HG02642 (cell line): ENCODE results near the gene FADS1.

ENCODE experiments used
- ATAC-seq: cut with Tn5 transposase; IDR thresholded peaks from one replicate; pipeline ENCODE4 v1.9.1; 2021; ENCODE audit warnings: mild to moderate bottlenecking; ENCODE audit not compliant: unreplicated experiment, poor library complexity

FADS1 gene

DNA sequence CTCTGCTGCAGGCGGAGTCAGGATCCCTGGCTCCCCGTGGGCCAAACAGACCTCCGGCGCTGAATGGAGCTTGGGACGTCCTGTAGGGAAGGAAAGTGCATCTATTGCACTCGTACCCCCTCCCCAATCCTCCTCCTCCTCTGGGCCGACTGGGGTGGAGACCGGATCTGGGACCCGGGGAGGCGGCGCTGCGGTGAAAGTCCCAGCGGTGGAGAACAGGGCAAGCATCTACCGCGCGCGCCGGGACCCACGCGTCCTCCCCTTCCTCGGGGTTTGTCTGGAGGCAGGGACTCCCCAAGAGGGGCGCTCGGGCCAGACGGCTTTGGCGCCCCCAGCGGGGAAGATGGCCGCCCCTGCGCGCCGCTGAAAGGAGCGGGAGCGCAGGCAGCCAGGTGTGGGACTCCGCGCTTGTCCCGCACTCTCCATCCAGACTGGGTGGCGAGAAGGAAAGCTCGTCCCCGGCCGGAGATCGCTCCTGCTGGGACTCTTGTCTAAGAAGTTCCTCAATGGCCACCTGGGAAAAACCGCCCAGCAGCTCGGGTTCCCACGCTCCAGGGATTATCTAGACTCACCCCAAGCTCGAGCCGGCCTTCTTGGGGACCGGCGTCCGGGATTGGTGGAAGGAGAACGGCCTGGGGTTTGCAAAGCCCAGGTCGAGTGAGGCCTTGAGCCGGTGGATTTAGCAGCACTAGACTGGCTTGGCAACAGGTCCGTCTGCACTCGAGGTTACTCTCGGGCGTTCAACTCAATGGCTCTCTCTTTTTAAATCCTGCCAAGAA, 12.0 kb upstream of the FADS1 start:
- peak; percentile 31 for ATAC-seq

GRCh38 chr11:61828379-61828628, 11.5 kb upstream of the FADS1 start:
- ATAC-seq: peak; percentile 5

GRCh38 chr11:61827571-61828378, 11.0 kb upstream of the FADS1 start, which contains the start of gene FADS2:
TSS of gene FADS2 (plus strand) at chr11:61828300. CDS start at chr11:61828391, 91 bp downstream.
- ATAC-seq: peak; percentile 73

DNA sequence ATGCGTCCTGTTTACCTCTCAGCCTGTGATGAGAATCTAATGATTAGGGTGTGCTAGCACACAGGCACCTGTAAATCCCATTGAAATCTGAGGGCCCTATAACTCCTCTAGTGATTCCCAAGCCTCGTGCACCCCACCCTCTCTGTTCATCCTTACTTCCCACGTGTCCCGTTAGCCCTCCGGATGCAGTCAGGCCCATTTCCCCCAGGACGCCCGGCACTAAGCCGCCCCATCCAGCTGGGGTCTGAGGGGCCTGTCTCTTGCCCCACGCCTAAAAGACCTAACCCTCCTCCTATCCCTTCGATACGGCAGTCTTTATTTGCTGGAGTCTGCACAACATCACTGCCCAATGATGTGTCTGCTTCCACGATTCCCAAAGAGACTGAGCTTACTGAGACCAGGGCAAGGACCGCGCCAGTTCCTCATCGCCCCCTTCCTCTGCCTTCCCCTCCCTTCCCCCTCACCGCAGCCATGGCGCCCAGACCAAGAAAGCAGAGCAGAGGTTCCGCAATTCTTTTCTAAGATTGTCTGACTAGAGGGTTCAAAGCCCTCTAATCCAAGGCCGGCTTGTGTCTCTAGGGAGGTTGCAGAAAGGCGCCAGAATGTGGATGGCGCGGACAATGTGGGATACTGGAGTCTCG, 10.2 kb upstream of the FADS1 start:
- peak; percentile 4 for ATAC-seq

DNA sequence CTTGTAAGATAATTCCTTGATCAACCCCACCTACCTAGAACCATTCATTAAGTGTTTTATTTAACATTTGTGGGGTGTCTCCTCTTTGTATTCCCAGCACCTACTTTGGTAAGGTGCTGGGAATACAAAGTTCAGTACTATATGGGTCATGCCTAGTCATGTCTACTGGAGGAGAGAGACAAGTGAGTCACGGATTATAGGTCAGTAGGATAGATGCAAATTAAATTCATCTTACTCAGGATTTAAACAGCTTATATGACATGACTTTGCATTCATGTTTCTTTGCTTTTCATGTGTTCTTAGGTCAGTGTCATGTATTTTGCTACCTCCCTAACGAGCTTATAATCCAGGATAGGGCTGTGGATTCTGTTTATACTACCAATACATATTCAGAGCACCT, 3.4 kb upstream of the FADS1 start:
- no peak for ATAC-seq

DNA sequence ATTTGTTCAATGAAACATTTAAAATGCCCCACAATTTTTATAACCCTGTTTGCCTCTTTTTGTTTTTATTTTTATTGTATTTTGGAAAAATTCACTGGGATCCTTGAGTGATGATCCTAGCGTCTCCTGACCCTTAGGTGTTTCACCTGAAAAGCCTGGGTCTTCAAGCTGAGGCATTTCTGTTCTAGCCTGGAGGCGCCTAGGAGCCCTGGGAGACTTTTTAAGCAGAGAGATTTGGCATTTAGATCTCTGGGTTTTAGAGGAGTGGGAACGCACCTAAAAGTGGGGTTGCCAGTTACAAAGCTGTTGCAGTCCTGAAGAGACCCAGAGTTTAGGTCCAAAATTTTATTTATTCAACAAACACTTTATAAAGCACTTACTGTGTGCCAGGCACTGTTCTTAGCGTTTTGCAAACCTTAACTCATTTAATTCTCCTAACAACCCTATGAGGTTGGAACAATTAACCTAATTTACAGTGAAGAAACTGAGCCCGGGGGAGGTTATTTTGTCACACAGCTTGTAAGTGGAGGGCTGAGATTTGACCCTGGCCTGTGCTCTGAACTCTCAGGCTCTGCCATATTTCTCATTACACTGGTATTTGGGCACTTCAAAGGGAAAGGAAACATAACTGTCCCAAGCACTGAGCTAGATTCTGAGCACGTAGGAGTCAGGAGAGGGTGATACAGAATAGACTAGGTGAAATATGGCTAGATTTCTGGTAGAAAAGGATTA, 834 bp upstream of the FADS1 start:
- ATAC-seq: no peak

GRCh38 chr11:61815790-61816735, 740 bp downstream of the FADS1 start:
- ATAC-seq: peak; percentile 36

DNA sequence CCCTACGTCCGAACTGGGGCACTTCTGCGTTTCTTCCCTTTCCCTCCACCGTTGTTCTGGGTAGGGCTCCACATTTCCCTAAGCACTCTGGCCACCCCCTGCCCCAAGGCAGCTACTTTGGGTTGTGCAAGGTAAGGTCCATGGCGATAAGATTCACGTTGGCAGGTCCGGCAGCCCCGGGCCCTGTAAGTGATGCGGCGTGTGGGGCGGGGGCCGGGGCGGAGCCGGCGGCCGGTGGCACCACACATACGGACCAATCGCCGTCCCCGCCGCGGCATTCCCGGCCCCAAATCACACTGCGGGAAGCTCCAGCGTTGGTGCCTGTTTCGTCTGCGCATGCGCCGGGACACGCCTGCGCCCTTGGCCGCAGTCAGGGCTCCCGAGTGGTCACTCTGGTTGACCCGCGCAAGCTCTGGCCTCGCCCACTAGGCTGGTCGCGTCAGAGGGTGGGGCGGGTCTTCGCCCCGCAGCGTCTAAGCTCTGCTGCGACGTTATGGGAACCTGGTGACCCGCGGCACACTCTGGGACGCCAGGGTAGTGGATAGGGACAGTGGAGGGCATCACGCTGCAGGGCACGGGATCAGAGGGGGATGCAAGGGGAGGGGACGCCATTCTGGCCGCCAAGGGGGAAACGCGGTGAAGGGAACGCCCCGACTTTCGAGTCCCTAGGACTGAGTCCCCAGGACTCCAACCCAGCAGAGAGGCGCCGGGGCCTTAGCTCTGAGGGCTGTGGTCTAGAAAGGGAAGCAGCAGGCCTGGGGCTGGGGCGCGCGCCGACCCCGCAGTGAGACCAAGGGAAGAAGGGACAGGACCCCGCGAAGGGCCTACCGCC, 1.6 kb downstream of the FADS1 start:
- peak; percentile 57 for ATAC-seq

GRCh38 chr11:61814247-61814957, 2.4 kb downstream of the FADS1 start:
- ATAC-seq: no peak

DNA sequence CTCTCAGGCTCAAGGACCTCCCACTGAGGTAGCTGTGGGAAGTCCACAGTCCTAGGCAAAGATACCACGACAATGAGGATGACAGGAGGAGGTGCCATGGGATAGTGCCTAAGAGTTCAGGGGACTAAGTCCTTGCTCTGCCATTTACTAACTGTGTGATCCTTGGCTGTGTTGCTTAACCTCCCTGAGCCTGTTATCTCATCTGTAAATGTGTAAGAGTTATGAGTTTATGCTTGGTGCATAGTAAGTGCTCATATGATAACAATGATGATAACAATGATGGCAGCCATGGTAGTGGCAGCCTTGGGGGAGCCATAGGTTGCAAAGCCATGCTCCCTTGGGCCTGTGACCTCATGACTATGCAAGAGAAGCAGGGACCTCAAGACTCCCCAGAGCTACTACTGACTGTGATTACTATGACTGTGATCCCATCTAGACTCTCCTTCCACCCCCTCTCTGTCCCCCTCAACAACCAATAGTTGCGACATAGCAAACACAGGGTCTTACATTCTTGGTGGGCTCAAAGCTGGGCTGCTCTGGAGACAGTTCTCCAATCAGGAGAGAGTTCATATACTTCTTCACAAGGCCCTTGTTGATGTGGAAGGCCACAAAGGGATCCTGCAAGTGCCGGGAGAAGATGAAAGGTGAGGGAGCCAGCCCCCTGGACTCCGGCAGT, 3.9 kb downstream of the FADS1 start:
- ATAC-seq: no peak

DNA sequence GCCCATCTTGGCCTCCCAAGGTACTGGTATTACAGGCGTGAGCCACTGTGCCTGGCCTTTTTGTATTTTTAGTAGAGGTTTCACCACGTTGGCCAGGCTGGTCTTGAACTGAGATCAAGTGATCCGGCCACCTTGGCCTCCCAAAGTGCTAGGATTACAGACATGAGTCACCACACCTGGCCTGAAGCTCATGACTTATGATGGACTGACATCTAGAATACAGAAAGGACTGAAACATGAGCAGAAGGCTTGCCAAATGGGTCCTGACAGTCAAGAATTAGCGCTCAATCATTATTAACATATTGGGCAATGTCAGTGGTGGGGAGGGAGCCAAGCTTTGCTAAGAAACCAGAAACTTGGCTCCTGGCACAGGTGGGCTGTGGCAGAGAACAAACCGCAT, 5.0 kb downstream of the FADS1 start:
- ATAC-seq: no peak

- no peak for ATAC-seq
Measured at GRCh38 chr11:61810671-61811175, 6.1 kb downstream of the FADS1 start.

GRCh38 chr11:61806785-61807184, 10.0 kb downstream of the FADS1 start:
- no peak for ATAC-seq

DNA sequence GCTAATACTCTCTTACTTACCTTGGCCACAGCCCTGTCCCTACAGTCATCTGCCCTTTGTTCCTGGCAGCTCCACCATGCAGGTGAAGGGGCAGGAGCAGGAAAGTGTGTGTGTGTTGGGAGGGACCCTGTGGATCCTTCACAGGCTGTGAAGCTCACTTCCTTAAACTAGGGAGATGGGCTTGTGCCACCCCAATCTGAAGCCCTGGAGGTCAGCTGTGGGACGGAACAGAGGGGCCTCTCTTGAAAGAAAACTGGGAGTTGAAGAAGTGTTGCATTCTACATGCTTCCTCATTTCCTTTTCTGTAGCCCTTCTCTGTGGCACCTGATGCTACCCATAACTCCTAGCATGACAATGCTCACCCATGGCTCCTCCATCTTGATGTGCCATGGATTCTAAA, 11.7 kb downstream of the FADS1 start:
- no peak for ATAC-seq

- ATAC-seq: no peak
Measured at GRCh38 chr11:61803889-61804647, 12.7 kb downstream of the FADS1 start.

- ATAC-seq: no peak
Measured at GRCh38 chr11:61802605-61803004, 14.2 kb downstream of the FADS1 start.
